ENCODE results near the gene COPS9. TPM values are rescaled to one million over a fixed set of nuclear protein-coding genes. Genes with fewer than 3 reads are reported as not detected.

Gene COPS9
- total RNA-seq, 2 donors from 2014 or later = 151 to 161 TPM

DNA sequence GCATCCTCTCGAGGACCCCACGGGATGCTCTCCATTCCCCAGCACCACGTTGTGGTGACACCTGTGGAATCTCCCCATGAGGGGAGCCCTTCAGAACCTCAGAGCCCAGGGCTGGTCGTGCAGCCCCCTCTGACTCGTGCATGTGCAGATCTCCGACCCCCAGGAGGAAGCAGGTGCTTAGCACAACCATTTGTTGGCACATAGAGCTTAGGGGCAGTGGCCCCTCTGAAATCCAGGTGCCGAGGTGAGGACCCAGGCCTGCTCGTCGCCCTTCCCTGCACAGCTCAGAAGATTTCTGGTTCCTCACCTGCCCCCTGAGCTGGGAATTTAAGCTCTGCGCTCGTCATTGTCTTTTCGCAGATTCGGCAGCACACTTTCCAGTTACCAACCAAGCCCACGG lies 5.6 kb upstream of the COPS9 start:
- 91 to 94% methylated on average over 13 to 14 of the region's 14 CpGs for WGBS, 2 experiments (ENCODE audit: insufficient coverage in 1 of 2, insufficient read length in 1 of 2)
- Mint-ChIP-seq H3K36me3 (ENCODE audit: low read depth) (no peaks in the 10 kb centered on the region), H3K27me3 (ENCODE audit: insufficient read depth) (peaks cover 13% of the 10 kb centered on the region), H3K9me3 (no peaks in the 10 kb centered on the region), H3K27ac (no peak overlapping the region), H3K4me1 (peaks cover 8% of the 10 kb centered on the region), H3K4me3 (no peak overlapping the region)
- Histone ChIP-seq H3K4me3 (ENCODE audit: low read length) (no peak overlapping the region), H3K9ac (ENCODE audit: extremely low read depth, low read length, poor library complexity, severe bottlenecking) (no peak overlapping the region), H3K4me1 (ENCODE audit: control insufficient read depth, insufficient read depth, low read length) (no peaks in the 10 kb centered on the region), H3K9me3 (ENCODE audit: control insufficient read depth, low read length) (no peaks in the 10 kb centered on the region), H3K36me3 (ENCODE audit: control insufficient read depth, insufficient read depth, low read length) (no peaks in the 10 kb centered on the region), H3K27me3 (ENCODE audit: control insufficient read depth, insufficient read depth, low read length, poor library complexity, severe bottlenecking) (no peaks in the 10 kb centered on the region), H3K27ac (ENCODE audit: low read depth, low read length) (no peak overlapping the region)
- DNase-seq = no peak
- TF ChIP-seq, protein P1, sequence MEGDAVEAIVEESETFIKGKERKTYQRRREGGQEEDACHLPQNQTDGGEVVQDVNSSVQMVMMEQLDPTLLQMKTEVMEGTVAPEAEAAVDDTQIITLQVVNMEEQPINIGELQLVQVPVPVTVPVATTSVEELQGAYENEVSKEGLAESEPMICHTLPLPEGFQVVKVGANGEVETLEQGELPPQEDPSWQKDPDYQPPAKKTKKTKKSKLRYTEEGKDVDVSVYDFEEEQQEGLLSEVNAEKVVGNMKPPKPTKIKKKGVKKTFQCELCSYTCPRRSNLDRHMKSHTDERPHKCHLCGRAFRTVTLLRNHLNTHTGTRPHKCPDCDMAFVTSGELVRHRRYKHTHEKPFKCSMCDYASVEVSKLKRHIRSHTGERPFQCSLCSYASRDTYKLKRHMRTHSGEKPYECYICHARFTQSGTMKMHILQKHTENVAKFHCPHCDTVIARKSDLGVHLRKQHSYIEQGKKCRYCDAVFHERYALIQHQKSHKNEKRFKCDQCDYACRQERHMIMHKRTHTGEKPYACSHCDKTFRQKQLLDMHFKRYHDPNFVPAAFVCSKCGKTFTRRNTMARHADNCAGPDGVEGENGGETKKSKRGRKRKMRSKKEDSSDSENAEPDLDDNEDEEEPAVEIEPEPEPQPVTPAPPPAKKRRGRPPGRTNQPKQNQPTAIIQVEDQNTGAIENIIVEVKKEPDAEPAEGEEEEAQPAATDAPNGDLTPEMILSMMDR (conservative IDR thresholded peaks at IDR 0.05) = no peak

DNA sequence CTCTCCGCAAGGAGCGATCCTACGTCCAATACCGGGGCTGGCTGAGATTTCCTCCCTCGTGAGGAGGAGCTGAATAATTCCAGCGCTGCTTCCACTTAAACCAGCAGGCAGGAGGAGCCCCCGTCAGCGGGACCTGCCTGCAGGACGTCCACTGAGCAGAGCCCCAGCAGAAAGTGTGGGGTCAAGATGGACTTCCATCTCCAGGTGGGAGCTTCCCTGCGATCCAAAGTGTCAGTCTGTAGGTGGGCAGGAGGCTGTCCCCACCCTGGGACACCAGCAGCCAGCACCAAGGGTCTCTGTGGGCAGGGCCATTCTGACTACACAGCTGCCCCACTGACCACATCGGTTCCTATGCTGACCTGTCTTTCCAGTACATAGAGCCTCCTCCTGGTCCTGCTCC lies 4.8 kb upstream of the COPS9 start:
- Mint-ChIP-seq H3K9me3 (no peaks in the 10 kb centered on the region), H3K4me1 (peaks cover 8% of the 10 kb centered on the region), H3K4me3 (no peak overlapping the region), H3K36me3 (ENCODE audit: low read depth) (no peaks in the 10 kb centered on the region), H3K27ac (no peak overlapping the region), H3K27me3 (ENCODE audit: insufficient read depth) (peaks cover 16% of the 10 kb centered on the region)
- WGBS, 2 experiments (ENCODE audit: insufficient coverage in 1 of 2, insufficient read length in 1 of 2) = 85 to 93% methylated on average over 6 to 11 of the region's 11 CpGs
- no peaks in the 10 kb centered on the region for H3K27me3 ChIP-seq (ENCODE audit: control insufficient read depth, insufficient read depth, low read length, poor library complexity, severe bottlenecking)
- H3K36me3 ChIP-seq (ENCODE audit: control insufficient read depth, insufficient read depth, low read length) = no peaks in the 10 kb centered on the region
- H3K4me1 ChIP-seq (ENCODE audit: control insufficient read depth, insufficient read depth, low read length) = no peaks in the 10 kb centered on the region
- no peaks in the 10 kb centered on the region for H3K9me3 ChIP-seq (ENCODE audit: control insufficient read depth, low read length)
- no peak overlapping the region for H3K9ac ChIP-seq (ENCODE audit: extremely low read depth, low read length, poor library complexity, severe bottlenecking)
- H3K4me3 ChIP-seq (ENCODE audit: low read length) = no peak overlapping the region
- no peak overlapping the region for H3K27ac ChIP-seq (ENCODE audit: low read depth, low read length)
- DNase-seq = no peak
- TF ChIP-seq, protein P1 (conservative IDR thresholded peaks at IDR 0.05) = no peak

DNA sequence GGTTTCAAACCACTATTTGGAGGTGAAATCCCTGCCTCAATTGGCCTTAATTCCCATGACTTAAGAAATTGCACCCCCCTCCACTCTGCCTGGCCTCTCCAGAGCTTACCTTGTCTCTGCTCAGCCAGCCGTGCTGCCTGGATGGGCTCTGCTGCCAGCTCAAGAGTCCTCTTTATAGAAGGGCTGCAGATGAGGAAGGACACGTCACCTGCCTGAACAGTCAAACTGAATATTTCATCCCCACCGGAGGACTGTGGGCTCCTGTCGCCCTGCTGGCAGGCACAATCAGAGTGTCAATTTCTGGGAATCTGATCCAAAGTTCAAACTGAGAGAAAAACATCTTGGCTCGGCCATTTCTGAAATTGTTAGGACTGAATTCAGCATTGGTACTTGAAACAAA lies 4.4 kb upstream of the COPS9 start, which contains the start of gene OTOS:
OTOS (minus strand) TSS at position 148 of the 400 bp plus-strand sequence. CDS start 332 bp downstream, outside the sequence.
- H3K4me1 ChIP-seq (ENCODE audit: control insufficient read depth, insufficient read depth, low read length) = no peaks in the 10 kb centered on the region
- no peak within 1 kb of the TSS for H3K4me3 Mint-ChIP-seq
- H3K27me3 ChIP-seq (ENCODE audit: control insufficient read depth, insufficient read depth, low read length, poor library complexity, severe bottlenecking) = no peaks in the 10 kb centered on the region
- DNase-seq = no peak
- H3K27me3 Mint-ChIP-seq (ENCODE audit: insufficient read depth) = peaks cover 16% of the 10 kb centered on the region
- 83 to 94% methylated on average over 4 to 5 of the region's 5 CpGs for WGBS, 2 experiments (ENCODE audit: insufficient coverage in 1 of 2, insufficient read length in 1 of 2)
- no peaks in the 10 kb centered on the region for H3K36me3 Mint-ChIP-seq (ENCODE audit: low read depth)
- TF ChIP-seq, protein P1 (conservative IDR thresholded peaks at IDR 0.05) = no peak
- H3K27ac ChIP-seq (ENCODE audit: low read depth, low read length) = no peak within 1 kb of the TSS
- no peak within 1 kb of the TSS for H3K27ac Mint-ChIP-seq
- H3K4me3 ChIP-seq (ENCODE audit: low read length) = no peak within 1 kb of the TSS
- no peaks in the 10 kb centered on the region for H3K36me3 ChIP-seq (ENCODE audit: control insufficient read depth, insufficient read depth, low read length)
- no peak within 1 kb of the TSS for H3K9ac ChIP-seq (ENCODE audit: extremely low read depth, low read length, poor library complexity, severe bottlenecking)
- no peaks in the 10 kb centered on the region for H3K9me3 Mint-ChIP-seq
- H3K4me1 Mint-ChIP-seq = peaks cover 10% of the 10 kb centered on the region
- no peaks in the 10 kb centered on the region for H3K9me3 ChIP-seq (ENCODE audit: control insufficient read depth, low read length)
